GM12872 (cell line): ENCODE results near the gene BEST2.
A peak's percentile ranks its signal among the peaks of the same experiment; 100 is the strongest.

ENCODE experiments used
- CTCF ChIP-seq: IDR thresholded peaks from 3 replicates; pipeline ENCODE4 v1.5.1; 2011; ENCODE audit warnings: low read depth, mild to moderate bottlenecking, low read length, moderate library complexity; ENCODE audit not compliant: insufficient read depth

BEST2 gene

GRCh38 chr19:12726988-12727316, 24.6 kb upstream of the BEST2 start:
- no peak for TF ChIP-seq CTCF

GRCh38 chr19:12727745-12728433, 23.7 kb upstream of the BEST2 start:
- no peak for TF ChIP-seq CTCF

- TF ChIP-seq CTCF: no peak
Observed at GRCh38 chr19:12730064-12730463, 21.5 kb upstream of the BEST2 start.

GRCh38 chr19:12731337-12731736, 20.3 kb upstream of the BEST2 start:
- no peak for TF ChIP-seq CTCF

- TF ChIP-seq CTCF: peak; percentile 81
Observed at GRCh38 chr19:12733369-12734214, 18.0 kb upstream of the BEST2 start.

GRCh38 chr19:12736995-12737834, 14.4 kb upstream of the BEST2 start, which contains the start of gene GET3:
Gene GET3 (plus strand): TSS chr19:12737497. CDS start chr19:12737506, 9 bp downstream.
- TF ChIP-seq CTCF: no peak

- no peak for TF ChIP-seq CTCF
Observed at GRCh38 chr19:12737835-12738351, 13.7 kb upstream of the BEST2 start.
